H1 (cell line): ENCODE data around the gene ACAD11. TPM values are rescaled to one million over a fixed set of nuclear protein-coding genes. Genes with fewer than 3 reads are reported as not detected.

ENCODE experiments used
- CTCF ChIA-PET: fragments of 300-600 bp; sonication (Branson Sonifier 250); formaldehyde crosslinking; loops from one replicate; lab custom pipeline; 2021; ENCODE audit not compliant: partially characterized antibody; lab: Charles Lee
- POLR2A ChIA-PET: fragments of 300-600 bp; sonication (Branson Sonifier 250); formaldehyde crosslinking; loops from one replicate; lab custom pipeline; 2021; ENCODE audit warnings: inconsistent platforms; ENCODE audit not compliant: partially characterized antibody; lab: Charles Lee
- DNase-seq, 2 experiments: peaks; one replicate each; pipeline versions ENCODE4 v3.0.0 to v3.0.0-alpha.2; 2010 to 2022; ENCODE audit warnings: low spot score in 2 of 2, low read depth in 1 of 2, mixed read lengths in 1 of 2
- FAIRE-seq: peaks from 2 replicates; lab custom pipeline; 2011; peaks lifted over from hg19 to GRCh38; lab: Jason Lieb, UNC
- H2AFZ ChIP-seq: 2 replicates; pipeline ENCODE4 v1.8.1; 2012; ENCODE audit warnings: low read length, inconsistent platforms
- H2AK5ac ChIP-seq: 2 replicates; pipeline ENCODE4 v1.6.1; 2013; ENCODE audit warnings: low read depth, low read length
- H2BK120ac ChIP-seq: replicated peaks from 2 replicates; pipeline ENCODE3; 2013; ENCODE audit warnings: low read depth, low read length, inconsistent platforms
- H2BK12ac ChIP-seq: 2 replicates; pipeline ENCODE4 v1.6.1; 2013; ENCODE audit warnings: low read depth, low read length
- H2BK15ac ChIP-seq: 2 replicates; pipeline ENCODE4 v1.6.1; 2013; ENCODE audit warnings: low read length
- H2BK20ac ChIP-seq: 2 replicates; pipeline ENCODE4 v1.6.1; 2013; ENCODE audit warnings: low read length
- H2BK5ac ChIP-seq: 2 replicates; pipeline ENCODE4 v1.6.1; 2013; ENCODE audit warnings: low read depth, low read length
- H3K14ac ChIP-seq: 2 replicates; pipeline ENCODE4 v1.6.1; 2013; ENCODE audit warnings: inconsistent platforms; ENCODE audit not compliant: insufficient read length
- H3K18ac ChIP-seq: 2 replicates; pipeline ENCODE4 v1.6.1; 2013; ENCODE audit warnings: low read length; ENCODE audit errors: extremely low read depth
- H3K23ac ChIP-seq: 2 replicates; pipeline ENCODE4 v1.6.1; 2013; ENCODE audit warnings: inconsistent platforms; ENCODE audit not compliant: insufficient read length
- H3K23me2 ChIP-seq: 2 replicates; pipeline ENCODE4 v1.6.1; 2013; ENCODE audit warnings: low read depth, low read length
- H3K27ac ChIP-seq: 2 replicates; pipeline ENCODE4 v1.6.1; 2011; ENCODE audit warnings: low read depth, low read length, inconsistent platforms
- H3K27me3 ChIP-seq, 4 experiments: replicated peaks in 1 of 4; 1 replicate in 1 of 4; 2 replicates in 3 of 4; pipeline versions ENCODE4 v1.6.1 to v1.8.1; 2011 to 2013; ENCODE audit warnings: low read length in 3 of 4, mild to moderate bottlenecking in 3 of 4, inconsistent platforms in 2 of 4, mixed read lengths in 2 of 4, moderate library complexity in 1 of 4; ENCODE audit not compliant: control insufficient read depth in 3 of 4, insufficient read depth in 3 of 4; ENCODE audit errors: extremely low read depth in 1 of 4
- H3K36me3 ChIP-seq, 4 experiments: 2 replicates each; pipeline versions ENCODE4 v1.6.1 to v1.8.1; 2011 to 2013; ENCODE audit warnings: mild to moderate bottlenecking in 4 of 4, low read length in 3 of 4, moderate library complexity in 2 of 4, control low read depth in 1 of 4, inconsistent platforms in 1 of 4; ENCODE audit not compliant: insufficient read depth in 4 of 4, control insufficient read depth in 2 of 4
- H3K4ac ChIP-seq: replicated peaks from 2 replicates; pipeline ENCODE3; 2013; ENCODE audit warnings: low read length, low read depth, mixed read lengths, inconsistent platforms; ENCODE audit not compliant: insufficient read length
- H3K4me1 ChIP-seq, 4 experiments: replicated peaks in 1 of 4; 1 replicate in 1 of 4; 2 replicates in 3 of 4; pipeline versions ENCODE4 v1.6.1 to v1.8.1; 2011 to 2013; ENCODE audit warnings: low read length in 3 of 4, inconsistent platforms in 2 of 4, mixed read lengths in 1 of 4; ENCODE audit not compliant: insufficient read depth in 4 of 4, control insufficient read depth in 3 of 4
- H3K4me2 ChIP-seq, 2 experiments: 2 replicates each; pipeline versions ENCODE4 v1.6.1 to v1.8.1; 2011 to 2013; ENCODE audit warnings: low read depth in 2 of 2, low read length in 2 of 2, control low read depth in 1 of 2, inconsistent platforms in 1 of 2, mild to moderate bottlenecking in 1 of 2; ENCODE audit not compliant: insufficient read depth in 1 of 2
- H3K4me3 ChIP-seq, 4 experiments: fragments of 200-600, 300-600 bp in 1 of 4; sonication (generic), shearing (Covaris generic), sonication (Bioruptor Twin) in 1 of 4; 2 replicates each; pipeline versions ENCODE4 v1.5.1 to v1.8.1; 2011 to 2016; ENCODE audit warnings: low read length in 4 of 4, low read depth in 3 of 4, control low read depth in 2 of 4, inconsistent platforms in 2 of 4, mild to moderate bottlenecking in 2 of 4, mixed read lengths in 1 of 4, moderate library complexity in 1 of 4; ENCODE audit not compliant: insufficient read depth in 2 of 4; ENCODE audit errors: extremely low read depth in 1 of 4
- H3K56ac ChIP-seq: replicated peaks from 2 replicates; pipeline ENCODE3; 2013; ENCODE audit warnings: low read depth, mild to moderate bottlenecking, mixed read lengths, low read length, inconsistent platforms; ENCODE audit not compliant: insufficient read length
- H3K79me1 ChIP-seq: 2 replicates; pipeline ENCODE4 v1.6.1; 2013; ENCODE audit warnings: low read depth, low read length, control low read depth
- H3K79me2 ChIP-seq, 2 experiments: 2 replicates each; pipeline versions ENCODE4 v1.6.1 to v1.8.1; 2012 to 2013; ENCODE audit warnings: low read length in 2 of 2, mild to moderate bottlenecking in 2 of 2, inconsistent platforms in 1 of 2; ENCODE audit not compliant: insufficient read depth in 2 of 2, control insufficient read depth in 1 of 2
- H3K9ac ChIP-seq, 4 experiments: replicated peaks in 1 of 4; 1 replicate in 1 of 4; 2 replicates in 3 of 4; pipeline versions ENCODE4 v1.6.1 to v1.8.1; 2011 to 2013; ENCODE audit warnings: low read depth in 3 of 4, low read length in 3 of 4, control low read depth in 2 of 4, mild to moderate bottlenecking in 2 of 4, moderate library complexity in 2 of 4, inconsistent platforms in 1 of 4; ENCODE audit errors: extremely low read depth in 1 of 4
- H3K9me3 ChIP-seq, 2 experiments: 2 replicates each; pipeline versions ENCODE4 v1.6.1 to v1.8.1; 2012 to 2013; ENCODE audit warnings: mild to moderate bottlenecking in 2 of 2, moderate library complexity in 2 of 2, control low read depth in 1 of 2, inconsistent platforms in 1 of 2, low read depth in 1 of 2, low read length in 1 of 2, mixed read lengths in 1 of 2; ENCODE audit not compliant: insufficient read depth in 2 of 2
- H4K20me1 ChIP-seq, 2 experiments: replicated peaks in 1 of 2; 2 replicates each; pipeline versions ENCODE3 to v1.8.1; 2011 to 2013; ENCODE audit warnings: inconsistent platforms in 2 of 2, low read length in 2 of 2, mild to moderate bottlenecking in 1 of 2; ENCODE audit not compliant: insufficient read depth in 2 of 2, control insufficient read depth in 1 of 2
- H4K5ac ChIP-seq: 2 replicates; pipeline ENCODE4 v1.6.1; 2013; ENCODE audit warnings: low read length, low read depth, mixed read lengths, inconsistent platforms; ENCODE audit not compliant: insufficient read length
- H4K8ac ChIP-seq: 2 replicates; pipeline ENCODE4 v1.8.0; 2013; ENCODE audit warnings: mild to moderate bottlenecking, moderate library complexity, low read length, inconsistent platforms; ENCODE audit not compliant: insufficient read depth; ENCODE audit errors: extremely low read depth
- H4K91ac ChIP-seq: replicated peaks from 2 replicates; pipeline ENCODE3; 2013; ENCODE audit warnings: low read length, mixed read lengths, inconsistent platforms; ENCODE audit not compliant: insufficient read length
- CEBPB ChIP-seq: IDR thresholded peaks from 2 replicates; pipeline ENCODE4 v1.6.1; 2012; ENCODE audit warnings: low read depth, low read length
- CHD2 ChIP-seq: IDR thresholded peaks from 2 replicates; pipeline ENCODE4 v1.6.1; 2012; ENCODE audit warnings: low read length, improper control_type of control experiment
- CTCF ChIP-seq, 3 experiments: IDR thresholded peaks; 1 replicate in 2 of 3; 2 replicates in 1 of 3; pipeline versions ENCODE4 v1.5.1 to v1.6.1; 2011; ENCODE audit warnings: low read length in 3 of 3, mild to moderate bottlenecking in 3 of 3, inconsistent platforms in 2 of 3, low read depth in 1 of 3, moderate library complexity in 1 of 3; ENCODE audit not compliant: insufficient read depth in 1 of 3; ENCODE audit errors: control extremely low read depth in 1 of 3
- EZH2 ChIP-seq: fragments of 200-600 bp; sonication (generic); IDR thresholded peaks from 2 replicates; pipeline ENCODE4 v1.7.1; 2012; ENCODE audit warnings: low read depth, mild to moderate bottlenecking, moderate library complexity, low read length, inconsistent platforms; ENCODE audit not compliant: severe bottlenecking
- GTF2F1 ChIP-seq: IDR thresholded peaks from 2 replicates; pipeline ENCODE4 v1.6.1; 2012; ENCODE audit warnings: low read depth, low read length, improper control_type of control experiment, borderline replicate concordance
- HDAC2 ChIP-seq, 2 experiments: fragments of 300-600 bp in 1 of 2; sonication (generic) in 1 of 2; IDR thresholded peaks; 2 replicates each; pipeline ENCODE4 v1.6.1; 2011 to 2012; ENCODE audit warnings: low read depth in 2 of 2, low read length in 2 of 2, mild to moderate bottlenecking in 2 of 2, moderate library complexity in 2 of 2, borderline replicate concordance in 1 of 2, inconsistent platforms in 1 of 2
- HDAC6 ChIP-seq: IDR thresholded peaks from one replicate; pipeline ENCODE4 v1.7.1; 2012; ENCODE audit warnings: low read depth, mild to moderate bottlenecking, inconsistent platforms, low read length, moderate library complexity
- KDM1A ChIP-seq: fragments of 200-600, 300-600 bp; sonication (generic); IDR thresholded peaks from 2 replicates; pipeline ENCODE4 v1.7.1; 2016; ENCODE audit warnings: mild to moderate bottlenecking, low read length, borderline replicate concordance
- KDM4A ChIP-seq: IDR thresholded peaks from one replicate; pipeline ENCODE4 v1.7.1; 2012; ENCODE audit warnings: low read depth, mild to moderate bottlenecking, moderate library complexity, low read length, inconsistent platforms; ENCODE audit not compliant: severe bottlenecking
- KDM5A ChIP-seq: fragments of 200-600 bp; IDR thresholded peaks from 2 replicates; pipeline ENCODE4 v1.7.1; 2012; ENCODE audit warnings: mild to moderate bottlenecking, low read length, inconsistent platforms, mixed read lengths
- MAX ChIP-seq: IDR thresholded peaks from 2 replicates; pipeline ENCODE4 v1.6.1; 2012; ENCODE audit warnings: inconsistent platforms
- WGBS, 2 experiments: shearing (Covaris generic) in 1 of 2; methylation state at CpG; one replicate each; pipeline versions ENCODE4 v1.1.6 to v1.1.7; 2013 to 2015; ENCODE audit warnings: low lambda C conversion rate in 2 of 2, mixed read lengths in 2 of 2, inconsistent platforms in 1 of 2, low coverage in 1 of 2, missing lambda C conversion rate in 1 of 2; ENCODE audit not compliant: insufficient replicate concordance in 2 of 2, insufficient coverage in 1 of 2, insufficient read length in 1 of 2; ENCODE audit errors: extremely low coverage in 1 of 2, missing lambda C conversion rate in 1 of 2; 5-methylcytosine and 5-hydroxymethylcytosine counted together
- polyA plus RNA-seq, 7 experiments: library from polyadenylated mRNA; depleted of rRNA in 3 of 7; stranded (reverse) in 5 of 7; unstranded in 2 of 7; fragments of >200 nt in 5 of 7; fragments of 200-250 nt in 2 of 7; gene quantifications; 1 replicate in 5 of 7; 2 replicates in 1 of 7; 4 replicates in 1 of 7; pipeline versions ENCODE4 v1.2.1 to v1.2.3, GENCODE V29; 2011 to 2013; ENCODE audit warnings: missing spikeins in 2 of 7, mixed read lengths in 2 of 7
- total RNA-seq: library from RNA; stranded (reverse); fragmentation: NEBNext Ultra II Directional; extraction: Animal tissue kit (Norgen Biotek cat#: 25700); gene quantifications from 2 replicates; pipeline ENCODE4 v1.2.1, GENCODE V29; 2021

The ACAD11 gene
- total and polyA plus RNA-seq, 2 of the 8 experiments (the other 6 are each of a cell fraction or from before 2014, with no cell fraction given) = 5.5 to 11.0 TPM

GRCh38 chr3:132605374-132605792, 54.2 kb downstream of the ACAD11 start:
- no peak overlapping the region for H2AFZ ChIP-seq
- H3K79me1 ChIP-seq = no peaks in the 10 kb centered on the region
- no peak overlapping the region for H2BK15ac ChIP-seq
- H4K5ac ChIP-seq = no peak overlapping the region
- no peak overlapping the region for H3K23ac ChIP-seq
- H4K20me1 ChIP-seq = no peaks in the 10 kb centered on the region
- no peak overlapping the region for H3K56ac ChIP-seq
- FAIRE-seq (no peak), DNase-seq (no peak)
- H4K91ac ChIP-seq = no peak overlapping the region
- H3K4me3 ChIP-seq = no peak overlapping the region
- H3K9me3 ChIP-seq = no peaks in the 10 kb centered on the region
- H4K8ac ChIP-seq = no peak overlapping the region
- CTCF ChIA-PET = no interaction called here
- H2AK5ac ChIP-seq = no peak overlapping the region
- 78% methylated on average over 2 of the region's 2 CpGs; no CpG with 5 or more reads in 1 of the 2 experiments for WGBS, 2 experiments
- no peak overlapping the region for H3K18ac ChIP-seq
- H3K23me2 ChIP-seq = no peaks in the 10 kb centered on the region
- POLR2A ChIA-PET = no interaction called here
- H3K4me1 ChIP-seq = peaks cover 0 to 2% (median 0%) of the 10 kb centered on the region in 4 experiments; a peak in 2 of 7 replicates
- no peaks in the 10 kb centered on the region for H3K27me3 ChIP-seq
- no peak overlapping the region for H2BK12ac ChIP-seq
- no peaks in the 10 kb centered on the region; a peak in 1 of 8 replicates for H3K36me3 ChIP-seq
- H3K27ac ChIP-seq = no peak overlapping the region
- no peaks in the 10 kb centered on the region for H3K79me2 ChIP-seq
- no peak overlapping the region for H2BK5ac ChIP-seq
- H3K14ac ChIP-seq = no peak overlapping the region
- no peak overlapping the region for H2BK20ac ChIP-seq
- no peak overlapping the region for H3K4me2 ChIP-seq
- H3K4ac ChIP-seq = no peak overlapping the region
- H3K9ac ChIP-seq = no peak overlapping the region
- H2BK120ac ChIP-seq = no peak overlapping the region
- TF ChIP-seq KDM5A = no peak
- no peak for TF ChIP-seq HDAC6
- no peak for TF ChIP-seq CEBPB
- no peak for TF ChIP-seq CHD2
- TF ChIP-seq GTF2F1 = no peak
- TF ChIP-seq MAX = no peak
- no peak for TF ChIP-seq CTCF (IDR thresholded peaks at IDR 0.05; ENCODE audit: control extremely low read depth in 1 of 3, insufficient read depth in 1 of 3, low read depth in 1 of 3, low read length in 3 of 3)
- no peak for TF ChIP-seq KDM1A
- TF ChIP-seq EZH2 = no peak
- no peak for TF ChIP-seq HDAC2 (IDR thresholded peaks at IDR 0.05; ENCODE audit: borderline replicate concordance in 1 of 2, low read depth in 2 of 2, low read length in 2 of 2)
- TF ChIP-seq KDM4A = no peak
